GM19372 (cell line): ENCODE measurements around the gene TMIGD3.

Source experiments
- ATAC-seq: cut with Tn5 transposase; IDR thresholded peaks from one replicate; pipeline ENCODE4 v1.9.1; 2021; ENCODE audit warnings: mild to moderate bottlenecking, low read depth, moderate library complexity; ENCODE audit not compliant: unreplicated experiment

The TMIGD3 gene

GRCh38 chr1:111476761-111477309, 26.6 kb downstream of the TMIGD3 start:
- ATAC-seq, result peak; percentile 76

GRCh38 chr1:111476214-111476613, 27.2 kb downstream of the TMIGD3 start:
- ATAC-seq, result no peak

- no peak for ATAC-seq
Observed at GRCh38 chr1:111475701-111476100, 27.7 kb downstream of the TMIGD3 start.

DNA sequence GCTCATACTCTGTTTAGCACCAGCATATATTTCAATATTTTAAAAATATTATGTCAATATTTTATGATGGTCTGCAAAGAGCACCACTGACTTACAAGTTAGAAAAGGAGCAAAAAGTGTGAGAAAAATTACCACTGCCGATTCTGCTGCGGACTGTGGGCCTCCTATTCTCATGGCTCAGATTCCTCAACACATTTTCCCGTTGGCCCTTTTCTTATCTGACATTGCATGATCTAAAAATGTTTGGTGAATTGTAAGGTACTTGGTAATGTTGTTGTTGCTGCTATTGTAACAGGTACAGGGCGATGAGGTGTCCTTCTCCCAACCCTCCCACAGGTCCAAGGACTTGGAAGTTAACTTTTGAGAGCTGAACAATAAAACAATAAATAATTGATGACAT, 28.9 kb downstream of the TMIGD3 start:
- ATAC-seq, result no peak

DNA sequence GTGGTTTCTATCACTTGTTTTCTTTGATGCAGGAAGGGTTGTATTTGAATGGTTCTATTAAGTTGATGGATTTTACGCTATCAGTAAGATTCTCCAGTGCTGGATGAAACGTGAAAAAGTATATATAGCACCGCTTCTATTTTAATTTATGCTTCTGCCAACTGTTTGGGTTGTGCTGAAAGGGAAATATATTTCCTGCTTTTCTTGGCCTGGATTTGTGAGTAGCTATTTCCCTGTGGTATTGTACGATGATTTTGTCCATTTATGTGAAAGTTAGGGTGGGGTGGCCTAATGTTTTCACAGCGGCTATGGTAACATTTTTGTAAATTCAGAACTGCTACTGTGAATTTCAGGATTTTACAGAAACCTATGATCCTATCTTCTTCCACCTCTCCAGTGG, 29.3 kb downstream of the TMIGD3 start:
- ATAC-seq, result no peak

DNA sequence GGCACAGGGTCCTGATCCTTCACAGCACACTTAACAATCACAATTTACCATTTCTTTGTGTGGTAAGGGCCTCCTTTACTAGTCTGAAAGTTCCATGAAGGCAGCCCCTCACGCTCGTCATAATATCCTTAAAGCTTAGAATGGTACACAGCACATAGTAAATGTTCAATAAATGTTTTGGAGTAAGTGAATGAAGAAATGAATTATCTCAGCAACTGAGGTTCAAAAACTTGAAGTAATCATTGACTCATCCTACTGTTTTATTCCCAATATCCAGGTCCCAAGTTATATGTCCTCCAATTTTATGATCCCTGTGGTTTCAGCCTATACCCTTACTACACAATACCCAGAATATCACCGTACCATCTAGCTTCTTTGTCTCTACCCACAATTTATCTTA, 31.9 kb downstream of the TMIGD3 start:
- ATAC-seq, result no peak

DNA sequence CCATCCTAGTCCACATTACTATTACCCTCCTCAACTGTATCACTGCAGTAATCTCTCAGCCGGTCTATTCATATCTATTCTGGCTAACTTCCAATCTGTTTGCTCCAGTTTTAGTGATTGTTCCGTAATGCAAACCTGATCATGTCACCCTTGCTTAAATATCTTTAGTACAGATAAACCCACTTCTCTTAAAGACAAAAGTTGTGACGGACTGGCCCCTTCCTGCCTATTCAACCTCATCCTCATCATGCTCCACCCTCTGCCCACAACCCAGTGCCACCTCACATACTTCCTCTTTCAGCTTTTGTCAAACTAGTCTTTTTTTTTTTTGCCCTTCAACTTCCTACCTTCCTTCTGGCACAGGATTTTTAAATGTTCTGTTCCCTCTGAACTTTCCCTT, 32.4 kb downstream of the TMIGD3 start:
- ATAC-seq, result no peak

DNA sequence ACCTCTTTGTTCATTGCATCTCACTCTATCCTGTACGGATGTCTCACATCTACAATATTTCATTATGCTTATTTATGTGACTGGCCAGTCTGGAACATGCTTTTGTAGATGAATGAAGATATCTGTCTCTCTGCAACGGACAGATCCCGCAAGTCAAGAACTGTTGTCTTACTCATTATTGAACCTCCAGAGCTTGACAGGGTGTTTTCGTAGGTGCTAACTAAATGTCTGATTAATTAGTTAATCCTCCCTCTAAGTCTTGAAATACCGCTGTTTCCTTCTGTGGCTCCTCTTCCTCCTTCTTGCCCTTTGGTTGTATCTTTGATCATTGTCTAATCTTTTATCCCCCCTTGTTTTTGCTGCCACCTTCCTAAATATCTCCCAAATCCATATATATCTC, 32.8 kb downstream of the TMIGD3 start:
- ATAC-seq, result no peak

GRCh38 chr1:111469539-111469938, 33.9 kb downstream of the TMIGD3 start:
- no peak for ATAC-seq

- no peak for ATAC-seq
Observed at GRCh38 chr1:111468717-111469100, 34.7 kb downstream of the TMIGD3 start.

DNA sequence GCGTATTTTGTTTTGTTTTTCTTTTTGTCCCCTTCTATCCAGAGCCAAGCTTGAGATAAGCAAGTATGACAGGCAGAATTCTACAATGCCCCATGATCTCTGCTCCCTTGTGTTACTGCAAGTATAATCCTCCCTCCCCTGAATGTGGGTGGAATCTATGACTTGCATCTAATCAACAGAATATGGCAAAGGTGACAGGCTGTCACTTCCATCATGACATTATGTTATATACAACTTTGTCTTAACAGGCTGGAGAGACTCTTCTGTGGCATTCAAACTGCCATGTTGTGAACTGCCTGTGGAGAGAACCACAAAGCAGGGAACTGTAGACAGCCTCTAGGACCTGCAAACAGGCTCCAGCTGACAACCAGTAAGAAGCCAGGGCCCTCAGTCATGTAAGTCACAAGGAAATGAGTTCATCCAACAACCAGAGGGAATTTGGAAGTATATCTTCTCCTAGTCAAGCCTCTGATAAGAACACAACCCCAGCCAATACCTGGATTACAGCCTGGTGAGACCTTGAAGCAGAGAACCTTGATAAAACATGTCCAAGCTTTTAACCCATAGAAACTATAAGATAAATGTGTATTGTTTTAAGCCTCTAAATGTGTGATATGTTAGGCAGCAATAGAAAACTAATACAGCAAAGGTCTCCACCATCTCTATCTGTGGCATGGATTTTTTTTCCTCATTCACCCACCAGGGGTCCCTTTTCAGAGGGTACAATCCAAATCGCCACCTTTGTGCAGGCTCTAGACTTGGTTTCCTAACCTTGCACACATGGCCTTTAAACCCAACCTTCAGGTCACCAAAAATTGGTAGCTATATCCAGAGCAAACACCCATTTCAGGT, 35.3 kb downstream of the TMIGD3 start:
- ATAC-seq, result no peak

DNA sequence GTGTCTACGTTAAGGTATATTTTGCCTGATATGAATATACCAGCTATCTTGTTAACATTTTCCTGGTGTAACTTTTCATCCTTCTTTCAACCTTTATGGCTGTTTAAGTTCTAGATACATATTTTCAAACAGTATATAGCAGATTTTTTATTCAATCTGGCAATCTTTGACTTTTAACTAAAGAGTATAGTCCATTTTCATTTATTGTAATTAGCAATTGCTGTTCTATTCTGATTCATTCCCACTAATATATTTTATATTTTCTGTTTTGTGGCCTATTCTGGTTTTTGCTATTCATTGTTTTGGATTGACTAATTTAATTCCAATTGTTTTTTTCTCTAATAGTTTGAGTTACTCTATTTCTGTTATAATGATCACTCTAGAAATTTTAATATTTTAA, 37.0 kb downstream of the TMIGD3 start:
- ATAC-seq, result no peak

DNA sequence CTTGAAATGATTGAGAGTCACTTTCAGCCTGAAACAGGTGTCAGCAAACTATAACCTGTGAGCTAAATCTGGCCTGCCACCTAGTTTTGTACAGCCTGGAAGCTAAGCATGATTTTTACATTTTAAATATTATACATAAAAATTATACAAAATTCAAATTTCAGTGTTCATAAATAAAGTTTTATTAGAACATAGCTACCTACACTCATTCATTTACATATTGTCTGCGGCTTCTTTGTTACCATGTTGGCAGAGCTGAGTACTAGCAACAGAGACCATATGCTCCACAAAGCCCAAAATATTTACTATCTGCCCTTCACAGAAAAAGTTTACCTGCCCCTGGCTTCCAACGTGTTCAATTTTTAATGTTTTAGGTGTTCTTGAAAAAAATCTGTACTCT, 37.7 kb downstream of the TMIGD3 start:
- ATAC-seq, result no peak

DNA sequence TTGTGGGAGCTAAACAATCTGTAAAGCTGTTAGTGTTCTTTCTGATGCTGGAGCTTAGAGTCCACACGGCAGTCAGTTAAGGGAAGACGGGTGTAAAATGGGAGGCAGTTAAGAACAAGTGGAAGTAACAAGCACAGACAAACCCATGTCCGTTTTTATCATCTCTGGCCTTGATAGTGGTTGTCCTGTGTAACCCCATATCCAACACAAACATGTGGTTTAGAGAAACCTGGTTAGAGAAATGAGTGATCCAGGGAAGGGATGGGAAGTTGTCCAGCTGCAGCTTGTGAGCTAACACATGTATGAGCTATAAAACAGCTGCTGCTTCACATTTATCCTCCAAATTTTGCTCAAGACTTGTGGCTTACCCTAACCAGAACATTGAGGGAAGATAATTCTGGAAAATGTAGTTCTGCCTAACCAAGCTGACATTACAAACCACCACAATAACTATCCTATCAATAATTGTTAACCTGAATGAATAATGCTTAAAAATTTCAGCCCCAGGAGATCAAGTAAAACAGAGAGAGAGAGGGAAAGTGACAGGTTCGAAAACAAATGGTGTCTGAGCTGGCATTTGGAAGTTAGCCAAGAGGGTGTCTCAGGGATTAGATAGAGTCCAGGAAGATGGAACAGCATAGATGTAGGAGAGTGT, 40.3 kb downstream of the TMIGD3 start:
- no peak for ATAC-seq

GRCh38 chr1:111462370-111463028, 40.9 kb downstream of the TMIGD3 start:
- ATAC-seq, result no peak

DNA sequence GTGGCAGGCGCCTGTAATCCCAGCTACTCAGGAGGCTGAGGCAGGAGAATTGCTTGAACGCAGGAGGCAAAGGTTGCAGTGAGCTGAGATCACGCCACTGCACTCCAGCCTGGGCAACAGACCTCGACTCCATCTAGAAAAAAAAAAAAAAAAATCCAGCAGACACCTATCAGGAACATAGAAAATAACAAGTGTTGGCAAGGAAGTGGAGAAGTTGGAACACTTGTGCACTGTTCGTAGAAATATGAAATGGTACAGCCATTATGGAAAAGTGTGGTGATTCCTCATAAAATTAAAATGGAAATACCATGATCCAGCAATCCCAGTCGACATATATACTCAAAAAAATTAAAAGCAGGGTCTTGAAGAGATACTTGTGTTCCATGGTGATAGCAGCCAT, 41.7 kb downstream of the TMIGD3 start:
- ATAC-seq, result no peak

- ATAC-seq, result no peak
Observed at GRCh38 chr1:111455642-111456031, 47.8 kb downstream of the TMIGD3 start.

DNA sequence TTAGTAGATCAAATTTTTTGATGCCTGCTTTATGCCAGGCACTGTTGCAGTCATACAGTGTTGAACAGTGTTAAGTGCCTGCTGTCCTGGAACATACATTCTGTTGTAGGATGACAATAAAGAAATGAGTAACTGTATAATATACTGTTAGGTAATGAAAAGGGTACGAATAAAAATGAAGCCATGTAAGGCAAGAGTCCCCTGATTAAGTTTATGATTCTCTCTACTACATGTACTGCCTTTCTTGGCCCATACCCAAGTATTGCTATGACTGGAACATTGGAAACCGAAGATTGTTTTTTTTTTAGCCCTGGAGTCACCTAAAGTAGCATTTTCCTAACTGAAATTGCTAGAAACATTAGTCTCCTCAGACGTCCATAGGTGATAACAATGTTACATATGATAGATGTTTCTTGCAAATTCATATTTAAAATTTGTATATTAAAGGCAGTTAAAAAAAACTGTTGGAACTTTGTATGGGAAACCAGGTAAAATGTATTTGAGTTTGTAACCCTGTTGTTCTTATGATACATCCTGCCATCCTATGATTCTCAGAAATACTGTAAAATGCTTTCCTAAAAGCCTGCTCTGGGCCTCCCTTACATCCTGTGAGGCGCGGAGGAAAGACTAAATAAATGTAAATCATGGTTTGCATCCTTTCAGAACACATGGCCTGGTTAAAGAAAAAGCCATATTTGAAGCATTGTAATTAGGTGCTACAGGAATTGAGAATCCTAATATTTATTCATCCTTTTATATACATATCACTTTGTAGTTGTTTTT, 48.4 kb downstream of the TMIGD3 start:
- ATAC-seq, result no peak

- no peak for ATAC-seq
Observed at GRCh38 chr1:111453706-111454105, 49.7 kb downstream of the TMIGD3 start.

GRCh38 chr1:111452581-111452980, 50.9 kb downstream of the TMIGD3 start:
- ATAC-seq, result no peak

GRCh38 chr1:111450185-111450584, 53.2 kb downstream of the TMIGD3 start:
- no peak for ATAC-seq
